Subcutaneous adipose tissue (tissue), 4 donors: Measurements from ENCODE around the gene TFF2. TPM values are rescaled to one million over a fixed set of nuclear protein-coding genes. Genes with fewer than 3 reads are reported as not detected.

Source experiments
- total RNA-seq, 4 donors: library from RNA; depleted of rRNA; stranded (reverse); fragments of >200 nt; gene quantifications; one replicate each; pipeline ENCODE4 v1.1.0, GENCODE V29; 2016
- TF ChIP-seq, protein P1 (sequence below): fragments of 450-650 bp; IDR thresholded peaks from one replicate; pipeline ENCODE4 v1.5.1; 2016; ENCODE audit warnings: low read depth, mild to moderate bottlenecking, control low read depth, antibody characterized with exemption, moderate library complexity

The TFF2 gene
- total RNA-seq, 4 donors from 2014 or later = not detected

DNA sequence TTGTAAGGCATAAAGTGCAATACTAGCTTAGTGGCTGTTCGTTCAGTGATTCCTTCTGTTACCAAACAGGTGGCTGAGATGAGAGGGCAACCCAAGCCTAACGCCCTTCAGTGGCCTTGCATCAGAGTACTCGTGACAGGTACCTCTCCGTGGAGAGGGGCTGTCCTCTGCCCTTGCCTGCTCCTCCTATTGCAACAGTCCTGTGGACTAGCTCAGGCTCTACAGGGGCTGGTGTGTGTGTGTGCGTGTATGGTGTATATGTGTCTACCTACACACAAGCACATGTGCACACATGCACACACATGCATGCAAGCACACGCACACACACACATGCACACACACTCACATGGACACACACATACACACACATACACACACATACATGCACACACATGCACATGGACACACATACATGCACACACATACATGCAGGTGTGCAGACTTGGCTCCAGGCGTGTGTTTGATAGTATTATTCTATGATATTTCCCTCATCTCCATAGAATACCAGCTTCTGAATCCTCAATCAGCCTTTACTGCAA is 50.7 kb downstream of the TFF2 start:
- TF ChIP-seq, protein P1, sequence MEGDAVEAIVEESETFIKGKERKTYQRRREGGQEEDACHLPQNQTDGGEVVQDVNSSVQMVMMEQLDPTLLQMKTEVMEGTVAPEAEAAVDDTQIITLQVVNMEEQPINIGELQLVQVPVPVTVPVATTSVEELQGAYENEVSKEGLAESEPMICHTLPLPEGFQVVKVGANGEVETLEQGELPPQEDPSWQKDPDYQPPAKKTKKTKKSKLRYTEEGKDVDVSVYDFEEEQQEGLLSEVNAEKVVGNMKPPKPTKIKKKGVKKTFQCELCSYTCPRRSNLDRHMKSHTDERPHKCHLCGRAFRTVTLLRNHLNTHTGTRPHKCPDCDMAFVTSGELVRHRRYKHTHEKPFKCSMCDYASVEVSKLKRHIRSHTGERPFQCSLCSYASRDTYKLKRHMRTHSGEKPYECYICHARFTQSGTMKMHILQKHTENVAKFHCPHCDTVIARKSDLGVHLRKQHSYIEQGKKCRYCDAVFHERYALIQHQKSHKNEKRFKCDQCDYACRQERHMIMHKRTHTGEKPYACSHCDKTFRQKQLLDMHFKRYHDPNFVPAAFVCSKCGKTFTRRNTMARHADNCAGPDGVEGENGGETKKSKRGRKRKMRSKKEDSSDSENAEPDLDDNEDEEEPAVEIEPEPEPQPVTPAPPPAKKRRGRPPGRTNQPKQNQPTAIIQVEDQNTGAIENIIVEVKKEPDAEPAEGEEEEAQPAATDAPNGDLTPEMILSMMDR = no peak

DNA sequence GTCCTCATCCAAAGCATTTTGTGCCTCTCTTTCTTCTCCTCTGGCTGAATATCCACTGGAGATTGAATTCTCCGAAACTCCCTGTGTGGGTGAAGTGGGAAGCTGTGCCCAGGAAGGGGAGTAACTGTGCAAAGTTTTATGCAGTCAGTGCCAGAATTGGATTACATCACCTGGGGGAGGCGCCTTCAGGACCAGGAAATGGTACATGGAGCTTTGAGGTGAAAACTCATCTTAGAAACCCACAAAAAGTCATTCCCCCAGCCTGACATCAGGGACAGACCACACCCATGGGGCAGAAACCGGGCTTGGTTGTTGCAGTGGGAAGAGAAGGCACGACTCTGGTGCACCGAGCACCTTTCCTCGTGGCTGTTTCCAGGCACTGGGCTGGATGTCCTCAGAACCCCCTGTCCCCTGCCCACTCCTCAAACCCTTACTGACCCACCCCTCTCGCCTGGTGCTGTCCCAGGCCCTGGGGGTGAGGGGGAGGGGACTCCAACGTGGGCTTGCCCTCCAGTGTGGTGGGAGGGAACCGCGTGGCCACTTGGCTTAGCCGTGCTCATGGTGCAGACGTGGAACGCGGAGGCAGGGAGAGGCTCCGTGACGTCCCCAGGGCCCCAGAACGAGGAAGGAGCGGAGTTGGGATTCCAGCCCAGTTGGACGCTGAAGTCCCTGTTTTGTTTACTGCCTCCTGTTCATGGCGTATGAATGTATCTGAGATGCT is 51.3 kb downstream of the TFF2 start:
- TF ChIP-seq, protein P1 = no peak

DNA sequence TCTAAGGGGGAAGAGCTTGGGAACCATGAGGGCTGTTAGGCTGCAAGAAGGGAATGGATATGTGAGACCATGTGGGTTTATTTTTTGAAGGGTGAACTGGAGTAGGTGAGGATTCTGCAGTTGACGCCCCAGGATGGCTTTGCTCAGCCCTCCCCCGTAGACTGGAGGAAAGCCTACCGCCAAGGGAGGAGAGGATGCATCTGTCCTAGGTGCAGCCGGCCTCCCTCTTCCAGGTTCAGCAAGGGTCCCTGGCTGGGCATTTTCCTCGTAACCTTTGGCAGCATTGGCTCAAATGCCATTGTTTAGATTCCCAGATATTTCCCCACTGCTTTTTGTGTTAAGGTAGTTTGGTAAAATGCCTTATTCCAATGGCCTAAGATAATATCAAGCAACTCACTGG is 52.1 kb downstream of the TFF2 start:
- TF ChIP-seq, protein P1 = no peak

DNA sequence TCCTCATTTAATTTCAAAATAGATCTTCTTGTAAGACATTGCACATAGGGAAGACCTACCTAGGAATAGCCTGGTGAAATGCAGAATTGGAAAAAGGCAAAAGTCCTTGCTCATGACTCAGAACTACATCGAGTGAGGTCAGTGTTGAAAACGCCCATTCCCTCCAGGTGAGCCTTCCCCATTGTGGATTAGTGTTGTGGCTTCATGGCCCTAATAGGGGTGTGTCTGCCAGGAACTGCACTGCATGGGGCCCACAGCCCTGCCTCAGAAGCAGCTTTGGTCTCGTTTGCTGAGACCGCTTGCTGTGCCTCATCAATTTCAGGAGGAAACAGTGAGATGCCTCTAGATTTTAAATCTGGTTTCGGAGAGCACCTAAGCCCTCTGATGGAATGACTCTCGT is 52.6 kb downstream of the TFF2 start:
- TF ChIP-seq, protein P1 = no peak

DNA sequence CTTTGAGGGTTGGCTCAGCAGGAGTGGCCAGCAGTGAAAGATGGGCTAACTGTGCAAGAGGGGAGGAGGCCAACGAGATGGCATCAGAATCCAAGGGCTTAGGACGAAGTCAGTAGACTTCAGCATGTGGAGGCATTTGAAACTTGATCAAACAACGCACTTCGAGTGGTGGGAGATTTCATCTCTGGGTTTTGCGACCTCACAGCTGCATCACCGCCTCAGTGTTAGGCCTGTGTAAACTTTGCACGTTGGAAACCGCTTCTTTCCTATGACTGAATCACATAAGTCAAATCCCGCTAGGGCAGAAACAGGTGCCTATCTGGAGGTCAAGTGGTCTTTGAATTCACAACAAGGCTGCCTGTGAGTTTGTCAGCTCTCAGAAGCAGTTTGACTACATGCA is 53.4 kb downstream of the TFF2 start:
- TF ChIP-seq, protein P1 = no peak

DNA sequence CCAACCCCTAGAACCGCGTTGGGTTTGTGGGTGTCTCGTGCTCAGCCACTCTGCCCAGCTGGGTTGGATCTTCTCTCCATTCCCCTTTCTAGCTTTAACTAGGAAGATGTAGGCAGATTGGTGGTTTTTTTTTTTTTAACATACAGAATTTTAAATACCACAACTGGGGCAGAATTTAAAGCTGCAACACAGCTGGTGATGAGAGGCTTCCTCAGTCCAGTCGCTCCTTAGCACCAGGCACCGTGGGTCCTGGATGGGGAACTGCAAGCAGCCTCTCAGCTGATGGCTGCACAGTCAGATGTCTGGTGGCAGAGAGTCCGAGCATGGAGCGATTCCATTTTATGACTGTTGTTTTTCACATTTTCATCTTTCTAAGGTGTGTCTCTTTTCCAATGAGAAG is 54.3 kb downstream of the TFF2 start:
- TF ChIP-seq, protein P1 = no peak

Other genes starting within 250 kb of the TFF2 start
- gene ABCG1, start 131.9 kb downstream of the TFF2 start, total RNA-seq = 10 to 100 TPM in 3 of 4 donors, 1 to 10 TPM in 1; 8.6 to 34.7 (median 15.8) TPM
- gene TFF3, start 35.6 kb downstream of the TFF2 start, total RNA-seq = 10 to 100 TPM in 1 of 4 donors, 1 to 10 TPM in 2, not detected in 1; 2.9 to 13.2 (median 4.6) TPM
- gene TFF1, start 15.5 kb upstream of the TFF2 start, total RNA-seq = not detected
- under 1 TPM in 1 of 4 donors, not detected in 3; 0.34 TPM for gene TMPRSS3, start 45.1 kb upstream of the TFF2 start, total RNA-seq
- gene UBASH3A, start 52.9 kb upstream of the TFF2 start, total RNA-seq = 1 to 10 TPM in 1 of 4 donors, under 1 TPM in 2, not detected in 1; 0.38 to 1.2 (median 0.66) TPM
- gene RSPH1, start 145.2 kb upstream of the TFF2 start, total RNA-seq = under 1 TPM in 2 of 4 donors, not detected in 2; 0.34 to 0.38 TPM
- 1 to 10 TPM; 4.0 to 5.8 (median 5.1) TPM for gene SLC37A1, start 162.9 kb upstream of the TFF2 start, total RNA-seq